Mucosa of stomach (tissue), 1 donor: ENCODE results near the gene PHGDH.

Experiments
- H3K27me3 ChIP-seq: one replicate; pipeline ENCODE4 v1.7.0; 2013; ENCODE audit warnings: mild to moderate bottlenecking, low read length; ENCODE audit not compliant: control insufficient read depth, insufficient read depth
- H3K36me3 ChIP-seq: one replicate; pipeline ENCODE4 v1.7.0; 2013; ENCODE audit warnings: low read length; ENCODE audit not compliant: control insufficient read depth, insufficient read depth
- H3K4me1 ChIP-seq: one replicate; pipeline ENCODE4 v1.7.0; 2013; ENCODE audit warnings: mild to moderate bottlenecking, low read length; ENCODE audit not compliant: control insufficient read depth, insufficient read depth
- H3K4me3 ChIP-seq: one replicate; pipeline ENCODE4 v1.7.0; 2013; ENCODE audit warnings: low read length
- H3K9ac ChIP-seq: one replicate; pipeline ENCODE4 v1.7.0; 2013; ENCODE audit warnings: mild to moderate bottlenecking, low read length, moderate library complexity
- H3K9me3 ChIP-seq: one replicate; pipeline ENCODE4 v1.7.0; 2013; ENCODE audit warnings: mild to moderate bottlenecking, low read length, moderate library complexity; ENCODE audit not compliant: control insufficient read depth
- donor health status: Pancreatic carcinoma.

Gene PHGDH

DNA sequence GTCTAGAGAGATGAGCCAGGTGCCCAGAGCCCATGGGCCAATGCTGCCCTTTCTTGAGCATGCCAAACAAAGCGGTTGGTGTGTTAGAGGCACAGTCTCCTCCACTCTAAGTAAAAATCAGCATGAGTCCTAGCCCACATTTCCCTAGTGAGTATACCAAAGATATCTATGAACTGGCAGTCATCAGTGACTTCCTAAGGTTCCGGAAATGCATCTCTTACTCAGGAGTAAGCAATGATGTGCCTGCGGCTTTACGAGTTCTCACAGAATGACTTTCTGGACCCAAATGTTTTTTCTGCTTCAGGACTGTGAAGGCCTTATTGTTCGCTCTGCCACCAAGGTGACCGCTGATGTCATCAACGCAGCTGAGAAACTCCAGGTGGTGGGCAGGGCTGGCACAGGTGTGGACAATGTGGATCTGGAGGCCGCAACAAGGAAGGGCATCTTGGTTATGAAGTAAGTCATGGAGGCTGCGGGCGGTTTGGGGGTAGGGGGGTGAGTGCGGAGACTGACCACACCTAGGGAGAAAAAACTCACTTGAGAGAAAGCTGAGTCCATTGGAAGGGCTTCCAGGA, 9.2 kb downstream of the PHGDH start:
- Histone ChIP-seq H3K27me3 (no peaks in the 10 kb centered on the region), H3K4me3 (no peak overlapping the region), H3K4me1 (no peaks in the 10 kb centered on the region), H3K36me3 (no peaks in the 10 kb centered on the region), H3K9ac (no peak overlapping the region), H3K9me3 (no peaks in the 10 kb centered on the region)

DNA sequence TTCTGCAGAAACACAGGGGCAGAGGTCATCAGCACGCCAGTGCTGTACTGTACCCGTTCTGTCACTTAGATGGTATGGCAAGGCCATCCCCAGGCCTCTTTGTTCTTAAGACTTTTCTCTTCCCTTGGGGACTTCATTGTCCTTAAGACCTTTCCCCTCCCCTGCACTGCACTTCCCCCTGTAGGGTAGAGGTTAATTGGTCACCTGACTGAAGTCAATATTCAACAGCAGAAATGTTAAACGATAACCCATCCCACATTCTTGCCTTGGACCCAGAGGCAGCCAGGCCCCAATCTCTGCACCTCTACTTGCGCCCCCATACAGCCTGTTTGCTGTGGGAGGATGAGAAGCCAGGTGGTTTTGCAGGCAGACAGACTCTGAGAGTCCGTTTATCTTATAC, 10.2 kb downstream of the PHGDH start:
- H3K4me3 ChIP-seq: no peak overlapping the region
- no peaks in the 10 kb centered on the region for H3K9me3 ChIP-seq
- H3K36me3 ChIP-seq: no peaks in the 10 kb centered on the region
- no peak overlapping the region for H3K9ac ChIP-seq
- H3K27me3 ChIP-seq: no peaks in the 10 kb centered on the region
- H3K4me1 ChIP-seq: no peaks in the 10 kb centered on the region

DNA sequence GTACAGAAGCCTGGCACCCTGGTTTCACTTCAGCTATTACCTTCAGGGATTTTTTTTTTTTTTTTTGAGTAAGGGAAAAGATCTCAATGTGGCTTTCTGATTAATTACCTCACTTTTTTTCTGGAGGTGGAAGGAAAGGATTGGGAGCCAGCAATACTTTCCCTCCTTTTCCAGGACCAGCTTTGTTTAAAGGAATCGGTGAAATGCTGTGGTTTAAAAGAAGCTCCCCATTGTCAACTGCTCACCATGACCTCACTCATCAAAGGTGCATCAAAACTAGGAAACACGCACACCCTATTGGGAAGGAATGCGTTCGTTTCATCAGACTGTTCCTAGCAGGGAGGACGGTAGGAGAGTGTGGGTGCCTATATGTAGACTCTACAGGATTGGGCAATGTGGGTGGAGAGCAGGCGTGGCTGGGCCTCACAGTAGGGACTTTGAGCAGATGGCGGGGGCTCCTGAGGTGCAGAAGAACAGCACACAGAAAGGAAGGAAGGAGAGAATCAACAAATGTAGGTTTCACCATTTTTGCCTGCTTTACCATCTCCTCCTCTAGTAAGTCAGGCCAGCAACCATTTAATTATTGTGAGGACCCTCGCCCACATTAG, 13.0 kb downstream of the PHGDH start:
- no peaks in the 10 kb centered on the region for H3K27me3 ChIP-seq
- H3K4me1 ChIP-seq: peaks cover 4% of the 10 kb centered on the region
- H3K36me3 ChIP-seq: no peaks in the 10 kb centered on the region
- H3K9ac ChIP-seq: no peak overlapping the region
- H3K4me3 ChIP-seq: no peak overlapping the region
- no peaks in the 10 kb centered on the region for H3K9me3 ChIP-seq

DNA sequence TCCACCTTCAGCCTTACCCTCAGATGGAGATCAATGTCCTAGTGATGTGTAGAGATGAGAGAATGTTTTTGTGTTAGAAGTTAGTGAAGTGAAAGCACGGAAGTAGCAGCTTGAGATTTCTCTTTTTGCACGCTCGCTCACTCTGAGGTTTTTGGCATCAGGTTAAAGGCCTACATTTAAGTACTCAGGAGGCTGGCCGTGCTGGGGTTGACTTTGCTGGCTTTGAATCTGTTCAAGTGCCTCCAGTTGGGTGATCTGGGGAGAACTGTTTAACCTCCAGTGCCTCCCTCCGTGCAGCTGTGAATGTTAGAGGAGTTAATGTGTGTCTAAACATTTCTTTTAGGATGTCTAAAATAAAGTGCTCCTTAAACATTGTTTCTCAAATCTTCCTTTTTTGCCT, 13.9 kb downstream of the PHGDH start:
- Histone ChIP-seq H3K36me3 (no peaks in the 10 kb centered on the region), H3K9me3 (no peaks in the 10 kb centered on the region), H3K9ac (no peak overlapping the region), H3K4me3 (no peak overlapping the region), H3K27me3 (no peaks in the 10 kb centered on the region), H3K4me1 (peaks cover 4% of the 10 kb centered on the region)

DNA sequence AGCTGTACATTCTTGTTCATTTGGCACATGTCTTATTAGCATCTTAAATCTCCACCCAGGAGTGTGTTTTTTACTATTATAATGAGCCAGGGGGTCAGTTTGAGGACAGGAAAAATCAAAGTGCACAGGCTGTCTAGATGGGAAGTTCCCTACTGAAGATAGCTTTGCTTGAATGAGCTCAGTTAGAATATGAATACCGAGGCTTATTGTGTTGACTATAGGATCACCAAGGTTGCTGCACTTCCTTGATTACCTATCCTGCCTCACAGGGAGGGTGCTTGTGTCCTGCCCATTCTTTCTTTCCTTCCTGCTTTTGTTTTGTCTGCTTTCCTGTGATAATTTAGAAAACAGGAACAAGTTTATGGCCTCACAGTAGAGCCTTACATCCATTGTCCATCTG, 16.3 kb downstream of the PHGDH start:
- no peaks in the 10 kb centered on the region for H3K36me3 ChIP-seq
- H3K4me3 ChIP-seq: no peak overlapping the region

DNA sequence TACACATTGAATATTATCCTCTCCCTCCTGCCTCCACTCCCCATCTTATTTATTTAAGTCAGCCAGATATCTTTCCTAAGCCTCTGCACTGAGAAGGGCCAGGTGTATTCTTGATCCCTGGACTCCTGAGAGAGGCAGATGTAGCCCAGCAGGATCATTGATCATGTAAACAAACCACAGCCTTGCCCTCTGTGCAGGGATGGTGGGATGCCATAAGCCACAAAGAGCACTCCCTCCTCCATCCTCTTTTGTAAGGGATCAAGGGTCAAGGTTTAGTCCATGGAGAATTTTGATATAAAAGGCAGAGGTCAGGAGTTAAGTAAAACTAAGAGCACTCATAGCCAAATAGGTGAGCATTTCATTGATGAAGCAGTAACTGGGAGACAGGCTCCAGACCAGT, 17.3 kb downstream of the PHGDH start:
- no peaks in the 10 kb centered on the region for H3K27me3 ChIP-seq
- no peaks in the 10 kb centered on the region for H3K9me3 ChIP-seq
- peaks cover 4% of the 10 kb centered on the region for H3K4me1 ChIP-seq
- no peak overlapping the region for H3K4me3 ChIP-seq
- H3K36me3 ChIP-seq: no peaks in the 10 kb centered on the region
- H3K9ac ChIP-seq: no peak overlapping the region

More for the DNA sequence above, 16.3 kb downstream of the PHGDH start:
- H3K4me1 ChIP-seq: peaks cover 4% of the 10 kb centered on the region
- no peaks in the 10 kb centered on the region for H3K9me3 ChIP-seq
- H3K27me3 ChIP-seq: no peaks in the 10 kb centered on the region
- H3K9ac ChIP-seq: no peak overlapping the region

DNA sequence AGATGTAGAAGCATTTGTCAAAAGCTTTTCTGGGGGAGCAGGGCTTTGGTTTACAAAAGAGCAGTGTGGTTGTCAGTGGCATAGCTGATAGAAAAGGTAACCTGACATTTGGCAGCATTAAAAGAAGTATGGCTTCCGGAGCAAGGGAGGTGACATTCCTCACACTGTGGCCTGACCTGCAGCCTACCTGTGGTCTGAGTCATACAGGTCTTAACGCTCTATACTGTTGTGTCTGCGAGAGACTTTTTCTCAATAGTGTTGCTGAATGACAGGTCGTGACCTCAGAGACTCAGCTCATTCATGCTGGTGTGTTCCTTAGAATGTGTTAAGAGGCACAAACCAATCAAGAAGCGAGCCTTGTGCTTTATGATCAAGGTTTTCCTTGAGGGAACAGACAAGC, 19.3 kb downstream of the PHGDH start:
- no peaks in the 10 kb centered on the region for H3K36me3 ChIP-seq
- no peak overlapping the region for H3K9ac ChIP-seq
- H3K27me3 ChIP-seq: no peaks in the 10 kb centered on the region
- peaks cover 21% of the 10 kb centered on the region for H3K4me1 ChIP-seq
- H3K9me3 ChIP-seq: no peaks in the 10 kb centered on the region
- no peak overlapping the region for H3K4me3 ChIP-seq

DNA sequence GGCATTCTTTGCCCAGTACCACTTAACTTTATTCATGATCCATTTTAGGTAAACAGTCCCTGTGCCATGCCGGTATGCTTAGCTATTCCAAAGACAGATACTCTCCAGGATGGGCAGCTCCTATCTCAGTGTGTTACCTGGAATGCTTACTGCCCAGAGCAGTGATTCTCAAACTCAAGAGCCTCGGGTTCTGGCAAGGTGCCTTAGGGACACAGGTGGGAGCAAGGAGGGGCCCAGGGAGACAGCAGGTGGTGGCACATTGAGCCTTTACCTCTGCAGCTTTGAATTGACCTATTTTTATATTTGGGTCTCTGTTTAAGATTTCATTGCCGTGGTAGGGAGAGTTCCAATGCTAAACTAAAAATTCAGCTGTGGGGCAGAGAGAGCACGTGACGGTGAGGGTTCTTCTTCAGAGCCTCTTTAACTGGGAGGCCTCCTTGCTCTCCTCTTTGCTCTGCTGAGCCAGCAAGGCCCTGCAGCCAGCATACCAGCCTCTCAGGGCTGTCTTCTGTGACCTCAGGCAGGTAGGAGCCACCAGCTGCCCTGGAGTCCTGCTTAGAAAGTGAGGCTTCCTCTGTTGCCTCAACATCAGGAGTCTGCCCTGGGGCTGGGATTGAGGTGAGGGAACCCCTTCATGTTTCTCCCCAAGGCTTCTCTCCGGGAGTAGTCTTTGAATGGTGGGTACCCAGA, 20.2 kb downstream of the PHGDH start:
- Histone ChIP-seq H3K36me3 (no peaks in the 10 kb centered on the region), H3K9me3 (no peaks in the 10 kb centered on the region), H3K4me1 (peaks cover 29% of the 10 kb centered on the region)

DNA sequence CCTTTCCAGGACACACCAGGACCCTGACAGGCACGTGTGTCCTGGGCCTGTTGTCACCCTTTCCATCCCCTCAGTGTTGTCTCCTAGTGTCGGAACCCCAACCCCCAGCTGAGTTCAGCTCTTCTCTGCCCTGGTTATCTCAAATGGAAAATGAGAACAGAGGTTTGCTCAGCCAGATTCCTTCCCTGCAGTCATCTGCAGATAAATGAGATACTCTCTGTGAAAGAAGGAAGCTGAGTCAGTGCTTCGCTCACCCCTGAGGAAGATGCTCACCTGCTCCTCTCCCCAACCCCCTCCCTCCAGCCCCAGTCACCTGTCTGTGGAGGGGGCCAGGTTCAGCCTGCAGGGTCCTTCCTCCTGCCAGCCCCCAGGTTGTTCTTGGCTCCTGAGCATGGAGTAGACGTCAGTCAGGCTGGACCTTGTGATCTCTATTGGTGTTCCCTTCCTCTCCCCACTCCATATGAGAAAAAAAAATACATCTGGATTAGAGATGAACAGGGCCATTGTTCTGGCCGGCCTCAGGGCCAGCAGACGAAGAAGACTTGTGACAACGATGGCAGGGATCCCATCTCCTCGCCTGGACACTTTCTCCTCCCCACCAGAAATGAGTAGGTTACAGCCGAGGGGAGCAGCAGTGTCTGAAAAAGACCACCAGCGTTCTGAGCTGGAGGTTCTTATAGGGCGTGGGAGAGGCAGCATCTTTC, 20.9 kb downstream of the PHGDH start:
- H3K36me3 ChIP-seq: no peaks in the 10 kb centered on the region
- no peak overlapping the region for H3K4me3 ChIP-seq
- no peaks in the 10 kb centered on the region for H3K9me3 ChIP-seq
- no peaks in the 10 kb centered on the region for H3K27me3 ChIP-seq
- H3K9ac ChIP-seq: no peak overlapping the region
- H3K4me1 ChIP-seq: peaks cover 37% of the 10 kb centered on the region

More for the DNA sequence above, 20.2 kb downstream of the PHGDH start:
- Histone ChIP-seq H3K9ac (no peak overlapping the region), H3K4me3 (no peak overlapping the region), H3K27me3 (no peaks in the 10 kb centered on the region)

DNA sequence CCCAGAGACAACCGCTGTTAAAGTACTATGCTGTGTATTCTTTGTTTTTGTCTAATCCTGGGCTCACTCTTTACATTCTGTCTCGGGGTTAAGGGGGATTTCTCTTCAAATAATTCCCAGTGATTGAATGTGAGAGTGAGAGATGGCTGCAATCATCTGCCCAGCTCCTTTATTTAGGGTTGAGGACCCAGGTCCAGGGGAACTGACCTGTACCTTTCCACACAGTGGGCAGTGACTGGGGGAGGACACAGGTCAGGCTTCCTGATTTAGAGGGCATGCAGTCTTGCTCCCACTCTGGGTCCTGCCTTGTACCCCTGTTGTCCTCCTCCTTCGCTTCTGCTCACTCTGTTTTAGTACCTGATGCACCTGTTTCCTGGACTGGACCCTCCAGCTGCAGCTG, 22.0 kb downstream of the PHGDH start:
- no peak overlapping the region for H3K4me3 ChIP-seq
- no peak overlapping the region for H3K9ac ChIP-seq
- no peaks in the 10 kb centered on the region for H3K27me3 ChIP-seq
- no peaks in the 10 kb centered on the region for H3K36me3 ChIP-seq
- no peaks in the 10 kb centered on the region for H3K9me3 ChIP-seq
- H3K4me1 ChIP-seq: peaks cover 40% of the 10 kb centered on the region

DNA sequence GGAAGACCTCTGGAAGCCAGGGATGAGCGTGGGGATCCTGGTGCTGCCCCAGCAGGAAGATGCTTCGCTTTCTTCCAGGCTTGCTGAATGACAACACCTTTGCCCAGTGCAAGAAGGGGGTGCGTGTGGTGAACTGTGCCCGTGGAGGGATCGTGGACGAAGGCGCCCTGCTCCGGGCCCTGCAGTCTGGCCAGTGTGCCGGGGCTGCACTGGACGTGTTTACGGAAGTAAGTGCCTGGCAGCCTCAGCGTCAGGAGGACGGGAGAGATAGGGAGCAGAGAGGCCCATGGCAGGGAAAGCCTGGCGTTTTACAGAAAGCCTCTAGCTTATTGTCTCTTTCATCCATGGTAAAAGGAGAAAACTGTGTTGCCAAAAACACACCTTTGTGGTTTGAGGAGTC, 23.5 kb downstream of the PHGDH start:
- Histone ChIP-seq H3K9me3 (no peaks in the 10 kb centered on the region), H3K36me3 (no peaks in the 10 kb centered on the region), H3K4me3 (no peak overlapping the region), H3K9ac (peak overlapping the region; percentile 38), H3K27me3 (no peaks in the 10 kb centered on the region), H3K4me1 (peaks cover 40% of the 10 kb centered on the region)

DNA sequence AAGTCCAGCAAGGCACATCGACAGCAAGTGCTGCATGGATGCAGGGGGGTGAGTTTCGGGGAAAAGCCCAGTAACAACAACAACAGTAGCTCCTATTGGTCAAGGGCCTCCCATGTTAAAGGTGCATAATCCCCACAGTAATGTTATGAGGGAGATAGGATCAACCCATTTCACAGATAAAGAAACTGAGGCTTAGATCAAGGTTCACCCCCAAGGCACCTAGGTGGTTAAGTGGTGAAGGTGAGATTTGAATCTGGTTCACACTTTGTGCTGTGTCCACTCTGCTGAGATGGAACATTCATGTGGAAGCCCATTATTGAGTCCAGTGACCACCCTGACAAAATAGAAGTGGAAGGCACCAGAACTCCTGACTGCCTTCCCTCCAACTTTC, 24.9 kb downstream of the PHGDH start:
- no peaks in the 10 kb centered on the region for H3K36me3 ChIP-seq
- no peaks in the 10 kb centered on the region for H3K27me3 ChIP-seq
- H3K9ac ChIP-seq: peak overlapping the region; percentile 54
- H3K9me3 ChIP-seq: no peaks in the 10 kb centered on the region
- H3K4me3 ChIP-seq: no peak overlapping the region
- H3K4me1 ChIP-seq: peaks cover 40% of the 10 kb centered on the region
